ENCODE results near the gene TMPRSS6.

The TMPRSS6 gene

DNA sequence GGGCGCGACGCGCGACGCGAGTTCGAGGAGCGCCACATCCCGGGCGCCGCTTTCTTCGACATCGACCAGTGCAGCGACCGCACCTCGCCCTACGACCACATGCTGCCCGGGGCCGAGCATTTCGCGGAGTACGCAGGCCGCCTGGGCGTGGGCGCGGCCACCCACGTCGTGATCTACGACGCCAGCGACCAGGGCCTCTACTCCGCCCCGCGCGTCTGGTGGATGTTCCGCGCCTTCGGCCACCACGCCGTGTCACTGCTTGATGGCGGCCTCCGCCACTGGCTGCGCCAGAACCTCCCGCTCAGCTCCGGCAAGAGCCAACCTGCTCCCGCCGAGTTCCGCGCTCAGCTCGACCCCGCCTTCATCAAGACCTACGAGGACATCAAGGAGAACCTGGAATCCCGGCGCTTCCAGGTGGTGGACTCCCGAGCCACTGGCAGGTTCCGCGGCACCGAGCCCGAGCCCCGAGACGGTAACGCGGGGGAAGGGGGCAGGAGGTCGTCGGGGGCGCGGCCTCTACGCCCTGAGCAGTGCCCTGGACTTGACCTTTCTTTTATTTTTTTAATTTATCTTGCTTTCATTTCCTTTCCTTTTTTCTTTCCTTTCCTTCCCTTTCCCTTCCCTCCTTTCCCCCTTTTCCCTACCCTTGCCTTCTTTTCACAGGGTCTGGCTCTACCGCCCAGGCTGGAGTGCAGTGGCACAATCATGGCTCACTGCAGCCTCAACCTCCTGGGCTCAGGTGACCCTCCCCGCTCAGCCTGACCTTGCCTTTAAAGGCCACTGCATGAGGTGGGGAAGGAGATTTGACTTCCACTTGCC lies 85.0 kb downstream of the TMPRSS6 start:
- DNase-seq, result no peak

DNA sequence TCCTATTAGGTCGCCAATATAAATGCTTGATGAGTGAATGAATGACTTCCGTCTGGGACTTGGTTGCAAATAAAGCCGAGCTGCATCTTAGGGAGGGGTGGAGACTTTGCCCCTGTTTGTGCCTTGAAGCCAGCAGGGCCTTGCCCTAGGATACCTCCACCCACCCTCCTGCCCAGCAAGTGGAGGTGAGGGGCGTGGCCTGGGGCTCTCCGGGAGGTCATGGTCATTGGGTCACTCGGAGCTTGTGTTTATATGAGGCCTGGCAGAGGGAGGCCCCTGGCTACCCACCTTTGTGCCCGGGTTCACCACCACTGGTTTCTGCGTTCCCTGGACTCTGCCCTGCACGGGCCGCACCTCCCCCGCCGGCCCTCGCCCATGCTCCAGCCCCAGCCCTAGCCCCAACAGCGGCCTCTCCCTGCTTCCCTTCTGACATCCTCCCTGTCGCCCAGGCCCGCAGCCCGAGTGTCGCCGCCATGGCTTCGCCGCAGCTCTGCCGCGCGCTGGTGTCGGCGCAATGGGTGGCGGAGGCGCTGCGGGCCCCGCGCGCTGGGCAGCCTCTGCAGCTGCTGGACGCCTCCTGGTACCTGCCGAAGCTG lies 85.7 kb downstream of the TMPRSS6 start:
- DNase-seq, result no peak

DNA sequence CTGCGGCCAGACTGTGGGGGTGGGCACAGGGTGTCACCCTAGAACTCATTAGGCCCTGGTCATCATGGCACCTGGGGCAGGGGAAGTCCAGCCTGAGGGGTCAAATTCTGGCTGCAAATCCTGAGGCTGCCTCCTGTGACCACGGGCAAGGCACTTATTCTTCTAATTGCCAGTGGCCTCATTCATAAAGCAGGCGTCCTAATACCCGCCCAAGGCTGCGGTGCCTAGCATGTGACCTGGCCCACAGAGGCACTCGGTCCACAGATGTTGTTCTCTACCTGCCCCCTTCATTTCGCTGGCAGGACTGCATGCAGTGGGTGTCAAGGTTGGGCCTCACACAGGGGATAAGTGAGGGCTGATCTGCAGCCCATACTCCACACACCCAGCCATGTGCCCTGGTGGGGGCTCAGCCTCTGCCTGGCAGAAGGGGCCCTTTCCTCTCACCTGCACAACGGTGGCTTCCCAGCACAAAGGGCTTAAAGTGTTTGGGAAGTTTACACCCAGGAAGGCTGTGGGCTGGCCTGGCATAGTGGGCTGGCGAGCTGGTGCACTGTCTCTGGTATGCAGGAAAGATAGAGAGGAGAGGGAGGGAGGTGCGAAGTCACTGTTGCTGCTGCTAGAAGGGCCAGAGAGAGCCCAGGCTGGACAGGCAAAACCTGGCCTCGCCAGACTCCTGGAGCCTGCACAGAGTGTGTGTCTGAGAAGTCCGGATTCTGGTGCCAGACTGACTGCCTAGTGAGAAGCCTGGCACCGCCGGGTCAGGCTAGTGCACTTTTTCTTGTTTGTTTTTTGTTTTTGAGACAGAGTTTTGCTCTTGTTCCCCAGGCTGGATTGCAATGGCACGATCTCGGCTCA lies 86.8 kb downstream of the TMPRSS6 start:
- no peak for DNase-seq

DNA sequence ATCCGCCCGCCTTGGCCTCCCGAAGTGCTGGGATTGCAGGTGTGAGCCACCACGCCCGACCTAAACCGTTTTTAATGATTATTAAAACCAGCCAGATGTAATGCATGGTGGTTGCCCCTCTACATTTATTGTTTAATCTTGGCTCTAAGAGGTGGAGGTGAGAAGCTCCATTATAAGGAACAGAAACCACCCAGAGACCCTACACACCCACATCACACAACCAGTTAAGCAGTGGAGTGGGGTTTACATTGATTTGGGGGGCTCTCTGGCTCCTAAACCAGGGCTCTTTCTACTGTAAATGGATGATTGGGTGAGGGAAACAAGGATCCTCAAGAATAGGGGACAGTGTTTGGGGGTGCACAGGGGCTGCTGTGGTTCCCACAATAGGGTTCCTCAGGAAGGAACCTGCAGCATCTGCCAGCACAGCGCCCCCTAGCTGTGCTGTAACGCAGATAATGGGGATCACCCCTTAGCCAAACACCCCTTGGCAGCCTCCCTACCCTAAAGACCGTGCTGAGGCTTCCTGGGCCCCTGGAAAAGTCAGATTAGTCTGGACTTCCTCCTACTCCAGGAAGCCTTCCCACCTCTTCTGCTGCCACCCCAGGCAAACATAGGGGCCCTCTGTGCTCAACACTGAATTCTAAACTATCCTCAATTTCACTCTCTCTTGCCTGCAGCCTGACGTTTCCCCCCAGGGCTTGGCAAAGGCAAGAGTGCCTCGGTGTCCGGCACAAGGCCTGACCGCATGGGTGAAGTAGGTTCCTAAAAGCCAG lies 87.6 kb downstream of the TMPRSS6 start:
- peak; percentile 33 to 45 for DNase-seq

DNA sequence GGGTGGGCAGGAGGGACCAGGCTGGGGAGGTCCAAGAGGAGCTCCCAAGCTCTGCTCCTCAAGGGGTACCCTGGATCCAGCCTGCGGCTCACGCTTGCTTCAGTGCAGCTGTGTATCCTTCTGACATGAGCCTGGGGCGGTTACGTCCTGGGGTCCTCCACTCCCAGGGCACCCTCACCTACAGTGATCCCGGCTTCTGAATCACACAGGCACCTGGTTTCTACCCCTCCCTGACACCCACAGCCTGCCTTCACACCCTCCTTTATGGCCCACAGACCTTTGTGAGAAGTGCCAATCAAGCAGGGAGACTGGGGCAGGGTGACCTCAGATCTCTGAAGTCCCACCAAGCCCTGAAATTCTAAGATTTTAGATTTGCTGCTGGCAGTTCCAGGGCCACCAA lies 88.5 kb downstream of the TMPRSS6 start:
- DNase-seq, result no peak

DNA sequence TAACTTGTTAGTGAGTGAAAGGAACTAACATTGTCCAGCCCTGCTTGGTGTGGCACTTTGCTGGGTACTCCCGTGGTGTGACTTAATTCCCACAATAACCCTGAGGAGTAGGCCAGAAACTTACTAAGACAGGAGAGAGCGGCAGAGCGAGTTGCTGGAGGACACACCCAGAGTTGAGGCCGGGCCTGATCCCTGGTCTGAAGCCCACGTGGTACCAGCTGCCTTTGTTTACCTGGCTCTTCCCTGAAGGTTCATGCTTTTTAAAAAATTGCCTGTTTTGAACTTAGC lies 89.4 kb downstream of the TMPRSS6 start:
- peak; percentile 65 to 69 for DNase-seq

DNA sequence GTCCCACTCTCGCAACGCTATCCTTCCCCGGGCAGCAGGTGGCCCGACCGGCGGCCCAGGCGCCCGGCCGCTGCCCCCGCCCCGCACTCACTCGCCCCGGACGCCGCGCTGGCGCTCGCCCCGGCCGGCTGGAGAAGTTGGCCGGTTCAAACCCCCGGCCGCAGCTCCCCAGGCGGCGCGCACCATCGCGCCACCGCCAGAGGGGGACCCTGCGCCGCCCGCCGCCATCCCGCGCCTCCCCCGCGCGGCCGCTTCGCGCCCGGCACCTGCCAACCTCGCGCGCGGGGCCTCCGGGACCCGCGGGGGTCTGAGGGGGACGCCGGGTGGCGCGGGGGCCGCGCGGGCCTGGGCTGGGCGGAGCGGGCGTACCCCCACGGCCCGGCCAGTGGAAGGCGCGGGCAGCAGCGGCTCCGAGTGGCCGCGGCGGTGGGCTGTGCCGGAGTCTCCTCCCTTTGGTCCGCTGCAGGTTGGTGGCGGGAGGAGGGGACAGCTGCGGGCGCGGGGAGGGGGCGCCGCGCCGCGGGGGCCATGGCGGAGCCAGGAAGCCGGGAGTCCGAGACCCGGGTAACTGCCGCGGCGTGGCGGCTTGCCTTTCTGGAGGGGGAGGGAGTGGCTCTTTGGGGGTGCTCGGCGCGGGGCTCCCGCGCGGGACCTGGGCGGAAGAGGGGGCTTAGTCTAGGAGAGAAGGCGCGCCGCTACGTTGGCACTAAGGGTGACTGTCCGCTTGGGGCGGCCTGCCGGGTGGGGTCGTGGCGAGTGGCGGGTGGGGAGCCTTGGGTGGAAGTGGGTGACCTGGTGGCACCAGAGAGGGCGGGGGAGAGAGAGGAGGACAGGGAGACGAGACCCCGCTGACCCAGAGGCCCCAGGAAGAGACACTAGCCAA lies 90.0 kb downstream of the TMPRSS6 start, which contains the start of the genes MPST and TST:
TSS of gene MPST (plus strand) at position 434 of the 883 bp plus-strand sequence. CDS start at position 529, 95 bp downstream.
TSS of gene TST (minus strand) at position 139 of the 883 bp plus-strand sequence. CDS start 715 bp downstream, outside the sequence.
- DNase-seq, result peak; percentile 36 to 62

DNA sequence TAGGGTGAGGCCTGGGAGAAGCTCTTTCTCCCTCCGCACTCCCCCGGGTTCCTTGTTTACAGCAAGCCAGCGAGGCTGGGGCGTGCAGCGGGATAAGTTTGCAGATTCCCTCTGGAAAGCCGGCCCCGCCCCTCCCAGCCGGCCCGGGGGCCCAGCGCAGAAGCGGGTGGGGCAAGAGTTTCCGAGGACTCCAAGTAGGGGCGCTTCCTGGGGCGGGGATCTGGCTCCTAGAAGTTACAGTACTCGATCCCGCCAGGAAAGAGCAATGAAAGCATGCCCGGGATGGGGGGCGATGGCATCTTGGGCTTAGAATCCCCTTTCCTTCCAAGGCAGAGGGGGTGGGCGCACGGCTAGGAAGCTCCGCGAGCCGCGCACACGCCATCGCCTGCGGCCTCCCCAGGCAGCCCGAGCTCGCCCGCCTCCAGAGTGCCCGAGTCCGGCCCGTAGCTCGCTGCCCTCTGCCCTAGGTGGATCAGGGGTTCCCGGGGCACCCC lies 90.7 kb downstream of the TMPRSS6 start:
- peak in 1 of 2 experiments; percentile 66 for DNase-seq

DNA sequence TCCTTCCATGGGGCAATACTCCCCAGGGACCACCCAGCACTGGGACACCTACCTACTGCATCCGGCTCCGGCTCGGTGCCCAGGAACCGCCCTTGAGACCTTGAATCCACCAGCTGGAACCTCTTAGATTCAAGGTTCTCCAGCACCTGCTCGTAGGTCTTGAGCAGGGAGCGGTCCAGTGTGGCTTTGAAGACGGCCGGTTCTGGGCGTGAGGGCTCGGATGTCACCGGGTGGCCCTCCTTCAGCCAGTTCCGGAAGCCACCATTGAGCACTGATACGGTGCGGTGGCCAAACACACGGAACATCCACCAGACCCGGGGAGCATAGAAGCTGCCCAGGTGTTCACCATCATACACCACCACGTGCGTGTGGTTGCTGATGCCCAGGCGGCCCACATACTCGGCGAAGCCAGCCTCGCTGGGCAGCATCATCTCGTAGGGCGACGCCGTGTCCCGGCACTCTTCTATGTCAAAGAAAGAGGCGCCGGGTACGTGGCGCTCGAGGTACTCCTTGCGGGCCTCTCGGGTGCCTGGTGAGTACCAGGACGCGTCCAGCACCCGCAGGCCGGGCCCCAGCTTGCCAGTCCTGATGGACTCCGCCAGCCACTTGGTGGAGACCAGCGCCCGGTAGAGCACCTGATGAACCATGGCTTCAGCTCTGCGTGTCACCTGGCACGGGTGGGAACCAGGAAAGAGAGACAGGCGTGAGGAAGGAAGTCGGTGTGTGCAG lies 91.3 kb downstream of the TMPRSS6 start:
- no peak for DNase-seq

DNA sequence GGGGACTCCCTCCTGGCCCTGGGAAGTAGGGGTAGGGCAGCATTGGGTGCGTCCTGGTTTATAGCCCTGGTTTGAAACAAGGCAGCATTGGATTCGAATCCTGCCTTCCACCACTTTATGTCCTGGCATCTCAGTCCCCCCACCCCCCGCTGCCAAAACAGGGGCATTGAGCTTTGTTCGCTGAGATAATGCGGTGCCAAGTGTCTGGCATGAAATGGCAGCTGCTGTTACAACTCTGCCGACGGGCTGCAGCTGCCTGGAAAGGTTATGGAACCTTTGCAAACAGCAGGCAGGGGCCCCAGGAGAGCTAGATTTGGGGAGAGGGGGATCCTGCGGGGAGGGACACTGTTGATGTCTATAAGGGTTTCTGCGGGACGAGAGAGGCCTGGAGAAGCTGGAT lies 92.2 kb downstream of the TMPRSS6 start:
- no peak for DNase-seq

DNA sequence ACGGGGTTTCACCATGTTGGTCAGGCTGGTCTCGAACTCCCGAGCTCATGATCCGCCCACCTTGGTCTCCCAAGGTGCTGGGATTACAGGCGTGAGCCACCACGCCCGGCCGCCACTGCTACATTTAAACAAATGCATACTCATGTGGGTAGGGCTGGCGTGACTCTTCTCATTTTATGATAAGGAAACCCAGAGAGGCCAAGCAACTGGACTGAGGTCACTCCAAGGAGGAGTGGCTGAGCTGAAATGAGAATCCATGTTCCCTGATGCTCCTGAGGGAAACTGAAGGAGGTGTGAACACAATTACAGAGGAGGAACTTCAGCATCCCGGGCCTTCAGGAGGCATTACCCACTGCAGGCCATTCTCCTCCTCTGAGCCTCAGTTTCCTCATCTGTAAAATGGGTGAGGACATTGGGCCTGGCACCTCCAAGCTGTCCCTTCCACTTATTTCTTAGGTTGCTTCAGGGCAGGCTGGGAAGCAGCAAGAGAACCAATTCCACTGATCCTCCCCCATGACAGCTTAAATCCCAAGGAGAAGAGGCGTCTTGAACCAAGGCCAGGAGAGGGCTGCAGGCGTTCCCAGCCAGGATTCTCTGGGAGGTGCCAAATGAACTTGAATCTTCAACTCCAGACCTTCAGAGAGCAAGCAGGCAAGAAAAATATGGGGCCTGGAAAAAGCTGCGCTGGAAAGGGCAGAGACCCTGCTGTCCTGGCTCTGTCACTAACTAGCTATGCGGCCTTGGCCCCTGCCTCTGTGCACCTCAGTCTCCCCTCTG lies 93.2 kb downstream of the TMPRSS6 start:
- DNase-seq, result no peak

DNA sequence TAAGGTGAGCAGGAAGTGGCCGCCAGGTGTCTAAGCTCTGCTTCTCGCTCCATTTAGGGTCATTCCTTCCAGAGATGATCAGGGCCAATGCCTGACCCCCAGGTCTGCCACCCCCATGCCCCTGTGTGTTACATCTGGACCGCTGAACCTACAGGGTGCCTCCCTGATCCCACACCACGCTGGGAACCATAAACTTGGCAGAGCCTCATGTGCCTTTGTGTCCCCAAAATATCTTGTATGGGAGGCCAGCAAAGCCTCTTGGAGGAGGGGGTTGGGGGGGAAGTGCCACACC lies 94.0 kb downstream of the TMPRSS6 start:
- no peak for DNase-seq
